Bronchial epithelial cell (primary cell): Measurements from ENCODE around the gene AVPR2. TPM values are rescaled to one million over a fixed set of nuclear protein-coding genes. Genes with fewer than 3 reads are reported as not detected.
A peak's percentile ranks its signal among the peaks of the same experiment; 100 is the strongest.

Experiments
- DNase-seq: peaks from one replicate; pipeline ENCODE4 v3.0.0-alpha.2; 2010; ENCODE audit warnings: low read depth
- FAIRE-seq: peaks from 2 replicates; lab custom pipeline; 2011; peaks lifted over from hg19 to GRCh38; lab: Jason Lieb, UNC
- H3K27me3 ChIP-seq: 2 replicates; pipeline ENCODE4 v1.5.1; 2011; ENCODE audit warnings: low read length; ENCODE audit not compliant: control insufficient read depth, insufficient read depth
- H3K36me3 ChIP-seq: 2 replicates; pipeline ENCODE4 v1.5.1; 2011; ENCODE audit warnings: low read length; ENCODE audit not compliant: control insufficient read depth, insufficient read depth
- H3K4me3 ChIP-seq: 2 replicates; pipeline ENCODE4 v1.5.1; 2011; ENCODE audit warnings: mild to moderate bottlenecking, low read depth, low read length, control low read depth
- total RNA-seq: library from RNA; depleted of rRNA; stranded (reverse); fragments of >200 nt; gene quantifications from 2 replicates; pipeline ENCODE4 v1.2.1, GENCODE V29; 2014
- TF ChIP-seq, protein P1 (sequence below): IDR thresholded peaks from 2 replicates; pipeline ENCODE4 v1.5.1; 2011; ENCODE audit warnings: mild to moderate bottlenecking, moderate library complexity, low read length, control low read depth, inconsistent platforms; ENCODE audit not compliant: insufficient read depth, severe bottlenecking

The AVPR2 gene
- not detected in 2 replicates for total RNA-seq

DNA sequence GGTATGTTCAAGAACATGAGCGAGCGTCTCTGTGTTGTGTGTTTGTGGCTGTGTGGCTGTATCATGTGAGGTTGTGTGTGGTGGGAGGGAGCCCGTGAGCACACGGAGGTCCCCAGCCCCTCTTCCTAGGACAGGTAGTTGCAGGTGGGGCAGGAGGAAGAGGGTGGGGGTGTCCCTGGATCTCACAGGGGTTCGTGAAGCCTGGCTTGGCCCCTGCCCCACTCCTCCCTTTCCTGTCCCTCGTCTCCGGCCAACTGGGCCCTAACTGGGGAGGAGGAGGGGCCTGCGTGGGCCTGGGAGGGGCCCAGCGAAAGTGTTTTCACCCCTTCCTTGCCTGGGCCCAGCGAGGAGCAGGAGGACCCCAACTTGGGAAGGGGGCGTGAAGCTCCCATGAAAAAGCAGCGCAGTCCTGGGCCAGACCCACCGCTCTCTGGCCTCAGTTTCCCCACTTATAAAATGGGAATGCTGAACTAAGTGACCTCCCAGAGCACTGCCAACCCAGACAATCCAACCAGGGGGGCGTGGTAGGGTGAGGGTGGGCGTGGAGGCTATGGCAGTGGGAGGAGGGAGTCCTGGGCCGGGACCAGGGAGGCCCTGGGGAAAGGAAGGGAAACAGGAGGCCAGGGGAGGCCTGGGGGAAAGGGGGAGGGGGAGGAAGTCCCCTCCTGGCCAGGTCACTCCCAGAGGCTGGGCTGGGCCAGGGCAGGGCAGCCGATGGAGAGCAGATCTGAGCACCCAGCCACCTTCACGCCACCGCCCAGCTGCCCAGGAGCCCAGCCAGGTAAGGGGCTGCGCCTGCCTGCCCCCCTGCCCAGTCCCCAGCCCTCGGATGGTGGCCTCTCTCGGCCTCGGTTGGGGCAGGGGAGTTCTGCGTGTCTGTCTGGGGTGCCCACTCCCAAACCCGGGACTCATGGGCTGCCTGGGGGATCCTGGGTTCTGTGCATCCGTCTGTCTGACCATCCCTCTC lies at the start of gene AVPR2:
Gene AVPR2 (plus strand): TSS at position 683 of the 967 bp plus-strand sequence. CDS start 473 bp downstream, outside the sequence.
- FAIRE-seq, result no peak
- TF ChIP-seq, protein P1, sequence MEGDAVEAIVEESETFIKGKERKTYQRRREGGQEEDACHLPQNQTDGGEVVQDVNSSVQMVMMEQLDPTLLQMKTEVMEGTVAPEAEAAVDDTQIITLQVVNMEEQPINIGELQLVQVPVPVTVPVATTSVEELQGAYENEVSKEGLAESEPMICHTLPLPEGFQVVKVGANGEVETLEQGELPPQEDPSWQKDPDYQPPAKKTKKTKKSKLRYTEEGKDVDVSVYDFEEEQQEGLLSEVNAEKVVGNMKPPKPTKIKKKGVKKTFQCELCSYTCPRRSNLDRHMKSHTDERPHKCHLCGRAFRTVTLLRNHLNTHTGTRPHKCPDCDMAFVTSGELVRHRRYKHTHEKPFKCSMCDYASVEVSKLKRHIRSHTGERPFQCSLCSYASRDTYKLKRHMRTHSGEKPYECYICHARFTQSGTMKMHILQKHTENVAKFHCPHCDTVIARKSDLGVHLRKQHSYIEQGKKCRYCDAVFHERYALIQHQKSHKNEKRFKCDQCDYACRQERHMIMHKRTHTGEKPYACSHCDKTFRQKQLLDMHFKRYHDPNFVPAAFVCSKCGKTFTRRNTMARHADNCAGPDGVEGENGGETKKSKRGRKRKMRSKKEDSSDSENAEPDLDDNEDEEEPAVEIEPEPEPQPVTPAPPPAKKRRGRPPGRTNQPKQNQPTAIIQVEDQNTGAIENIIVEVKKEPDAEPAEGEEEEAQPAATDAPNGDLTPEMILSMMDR, result no peak
- no peak for DNase-seq
- Histone ChIP-seq H3K36me3 (no peaks in the 10 kb centered on the region), H3K4me3 (no peak within 1 kb of the TSS), H3K27me3 (no peaks in the 10 kb centered on the region)

DNA sequence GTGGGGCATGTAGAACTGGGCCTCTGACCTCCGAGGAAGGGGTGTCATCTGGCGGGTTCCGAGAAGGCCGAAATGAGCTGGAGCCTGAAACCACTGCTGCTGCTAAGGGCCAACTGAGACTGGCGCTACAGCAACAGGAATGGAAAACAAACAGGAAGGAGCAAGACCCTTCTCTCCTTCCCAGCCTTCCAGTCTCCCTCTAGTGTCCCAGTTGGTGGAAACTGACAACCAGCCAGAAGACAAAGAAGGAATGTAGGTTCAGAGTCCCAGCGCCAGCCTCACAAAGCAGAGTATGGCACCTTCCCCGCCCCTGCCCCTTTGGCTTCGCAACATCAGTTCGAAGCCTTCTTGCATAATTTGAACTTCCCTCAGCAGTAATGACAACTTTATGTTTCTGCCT lies 49.8 kb upstream of the AVPR2 start:
- FAIRE-seq (no peak), DNase-seq (no peak)
- peaks cover 1% of the 10 kb centered on the region for H3K27me3 ChIP-seq
- TF ChIP-seq, protein P1, result no peak
- H3K4me3 ChIP-seq, result no peak overlapping the region
- H3K36me3 ChIP-seq, result no peaks in the 10 kb centered on the region

DNA sequence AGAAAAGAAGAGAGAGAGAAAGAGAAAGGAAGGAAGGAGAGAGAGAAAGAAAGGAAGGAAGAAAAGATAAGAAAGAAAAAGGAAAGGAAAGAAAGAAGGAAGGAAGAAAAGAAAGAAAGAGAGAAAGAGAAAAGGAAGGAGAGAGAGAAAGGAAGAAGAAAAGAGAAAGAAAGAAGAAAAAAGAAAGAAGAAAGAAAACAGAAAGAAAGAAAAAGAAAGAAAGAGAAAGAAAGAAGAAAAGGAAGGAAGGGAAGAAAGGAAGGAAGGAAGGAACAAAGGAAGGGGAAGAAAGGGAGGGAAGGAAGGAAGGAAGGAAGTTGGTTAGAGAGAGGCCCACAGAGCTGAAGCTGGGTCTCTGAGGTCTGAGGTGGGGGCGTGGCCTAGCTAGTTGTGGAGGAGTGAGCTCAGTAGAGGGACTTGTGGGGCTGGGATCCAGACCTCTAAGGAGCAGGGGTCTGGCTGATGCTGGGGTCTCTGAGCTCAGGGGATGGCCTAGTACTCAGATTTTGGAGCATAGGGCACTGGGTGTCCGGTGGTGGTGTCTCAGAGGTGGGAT lies 47.0 kb upstream of the AVPR2 start:
- Histone ChIP-seq H3K27me3 (peaks cover 1% of the 10 kb centered on the region), H3K36me3 (no peaks in the 10 kb centered on the region), H3K4me3 (no peak overlapping the region)
- FAIRE-seq (no peak), DNase-seq (no peak)
- TF ChIP-seq, protein P1, result no peak

- FAIRE-seq (no peak), DNase-seq (peak; percentile 6)
- TF ChIP-seq, protein P1, result no peak
- no peaks in the 10 kb centered on the region for H3K36me3 ChIP-seq
- H3K27me3 ChIP-seq, result no peaks in the 10 kb centered on the region
- no peak overlapping the region for H3K4me3 ChIP-seq
Measured at GRCh38 chrX:153861151-153861550, 43.3 kb upstream of the AVPR2 start.

DNA sequence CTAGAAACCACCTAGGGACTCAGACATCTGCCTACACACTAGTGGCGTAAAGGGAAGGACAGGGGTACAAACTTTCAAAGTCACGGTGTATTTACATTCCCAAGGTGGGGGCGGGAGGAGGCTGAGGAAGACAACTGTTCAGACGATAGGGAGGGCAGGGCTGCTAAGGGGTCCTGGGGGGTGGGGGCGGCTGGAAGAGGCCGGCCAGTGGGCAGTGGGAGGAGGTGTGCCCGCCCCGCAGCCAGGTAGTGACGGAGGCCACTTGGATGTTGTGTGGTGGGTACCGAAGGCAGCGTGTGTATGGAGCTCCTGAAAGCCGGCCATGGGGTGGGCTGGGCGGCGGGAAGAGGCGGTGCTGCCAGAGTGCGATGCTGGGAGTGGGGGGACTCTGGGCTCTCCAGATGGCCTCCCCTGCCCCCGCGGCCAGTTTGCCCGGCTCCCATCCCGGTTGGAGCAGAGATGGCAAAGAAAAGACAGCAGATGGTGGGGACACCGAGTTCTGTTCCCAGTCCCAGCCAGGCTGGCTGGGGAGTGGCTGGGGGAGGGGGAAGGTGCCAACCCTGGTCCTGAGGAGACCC lies 42.7 kb upstream of the AVPR2 start:
- H3K4me3 ChIP-seq, result no peak overlapping the region
- H3K27me3 ChIP-seq, result no peaks in the 10 kb centered on the region
- no peak for FAIRE-seq
- no peak for DNase-seq
- H3K36me3 ChIP-seq, result no peaks in the 10 kb centered on the region
- TF ChIP-seq, protein P1, result no peak
